Mesothelial cell of epicardium (in vitro differentiated cells): ENCODE results near the gene SENP2. TPM values are rescaled to one million over a fixed set of nuclear protein-coding genes. Genes with fewer than 3 reads are reported as not detected.

Experiments used
- DNase-seq, 2 experiments: peaks; one replicate each; pipeline ENCODE4 v3.0.0; 2021; ENCODE audit warnings: low spot score in 2 of 2; ENCODE audit not compliant: unreplicated experiment in 2 of 2
- H3K27ac Mint-ChIP-seq: 2 replicates; pipeline ENCODE4 v1.8.0; 2021; ENCODE audit warnings: mixed read lengths
- H3K27me3 Mint-ChIP-seq: 2 replicates; pipeline ENCODE4 v1.8.0; 2021; ENCODE audit warnings: low read depth, mixed read lengths
- H3K36me3 Mint-ChIP-seq: 2 replicates; pipeline ENCODE4 v1.8.0; 2021; ENCODE audit warnings: mixed read lengths
- H3K4me1 Mint-ChIP-seq: 2 replicates; pipeline ENCODE4 v1.8.0; 2021; ENCODE audit warnings: mixed read lengths
- H3K4me3 Mint-ChIP-seq: 2 replicates; pipeline ENCODE4 v1.8.0; 2021; ENCODE audit warnings: mild to moderate bottlenecking, moderate library complexity, mixed read lengths
- H3K9me3 Mint-ChIP-seq: 2 replicates; pipeline ENCODE4 v1.8.0; 2021; ENCODE audit warnings: mixed read lengths
- CTCF ChIP-seq: fragments of 200-600 bp; sonication (generic); IDR thresholded peaks from one replicate; pipeline ENCODE4 v1.5.0; 2021; ENCODE audit warnings: antibody characterized with exemption; ENCODE audit not compliant: unreplicated experiment
- total RNA-seq: library from RNA; stranded (reverse); gene quantifications from 3 replicates; pipeline ENCODE4 v1.2.1, GENCODE V29; 2021

Gene SENP2
- total RNA-seq, 1 donor from 2014 or later: 40.2 TPM

- Mint-ChIP-seq H3K9me3 (no peaks in the 10 kb centered on the region), H3K27me3 (peaks cover 3% of the 10 kb centered on the region), H3K36me3 (no peaks in the 10 kb centered on the region), H3K4me3 (no peak overlapping the region), H3K27ac (no peak overlapping the region), H3K4me1 (peaks cover 26% of the 10 kb centered on the region)
- TF ChIP-seq CTCF: no peak
- DNase-seq: no peak
Measured at GRCh38 chr3:185559706-185560090, 26.4 kb upstream of the SENP2 start.

- H3K4me3 Mint-ChIP-seq: no peak overlapping the region
Measured at GRCh38 chr3:185560676-185561075, 25.4 kb upstream of the SENP2 start.

GRCh38 chr3:185561374-185561943 is 24.6 kb upstream of the SENP2 start:
- H3K4me3 Mint-ChIP-seq: no peak overlapping the region
- no peak for TF ChIP-seq CTCF
- no peaks in the 10 kb centered on the region for H3K36me3 Mint-ChIP-seq
- peak overlapping the region; percentile 73 for H3K27ac Mint-ChIP-seq
- H3K4me1 Mint-ChIP-seq: peaks cover 24% of the 10 kb centered on the region
- no peak for DNase-seq
- peaks cover 3% of the 10 kb centered on the region for H3K27me3 Mint-ChIP-seq
- no peaks in the 10 kb centered on the region for H3K9me3 Mint-ChIP-seq

More at GRCh38 chr3:185560676-185561075, 25.4 kb upstream of the SENP2 start:
- TF ChIP-seq CTCF: no peak
- H3K4me1 Mint-ChIP-seq: peaks cover 26% of the 10 kb centered on the region
- no peak for DNase-seq
- no peaks in the 10 kb centered on the region for H3K9me3 Mint-ChIP-seq
- no peaks in the 10 kb centered on the region for H3K36me3 Mint-ChIP-seq
- H3K27me3 Mint-ChIP-seq: peaks cover 3% of the 10 kb centered on the region
- no peak overlapping the region for H3K27ac Mint-ChIP-seq

GRCh38 chr3:185561958-185562357 is 24.1 kb upstream of the SENP2 start:
- Mint-ChIP-seq H3K27me3 (peaks cover 3% of the 10 kb centered on the region), H3K4me1 (peaks cover 24% of the 10 kb centered on the region), H3K27ac (peak overlapping the region; percentile 97), H3K36me3 (no peaks in the 10 kb centered on the region), H3K4me3 (no peak overlapping the region), H3K9me3 (no peaks in the 10 kb centered on the region)
- no peak for DNase-seq
- TF ChIP-seq CTCF: no peak

- H3K9me3 Mint-ChIP-seq: peaks cover 20% of the 10 kb centered on the region
- TF ChIP-seq CTCF: no peak
- H3K27me3 Mint-ChIP-seq: no peaks in the 10 kb centered on the region
- H3K4me3 Mint-ChIP-seq: no peak overlapping the region
- no peak overlapping the region for H3K27ac Mint-ChIP-seq
- no peaks in the 10 kb centered on the region for H3K36me3 Mint-ChIP-seq
- no peak for DNase-seq
- peaks cover 6% of the 10 kb centered on the region for H3K4me1 Mint-ChIP-seq
Measured at GRCh38 chr3:185572183-185572582, 13.9 kb upstream of the SENP2 start.
